Left lung (tissue), 10 donors: ENCODE data around the gene OAS2. TPM values are rescaled to one million over a fixed set of nuclear protein-coding genes. Genes with fewer than 3 reads are reported as not detected.

ENCODE experiments used
- ATAC-seq: fragments of 200-7000 bp; cut with Tn5 transposase; one replicate; pipeline ENCODE4 v1.9.1; 2020; ENCODE audit warnings: moderate library complexity
- DNase-seq, 4 donors: peaks; one replicate each; pipeline ENCODE4 v3.0.0-alpha.2; 2013 to 2020
- H3K27ac ChIP-seq, 2 donors: fragments of 200-600 bp; sonication (generic) in 1 of 2; one replicate each; pipeline versions ENCODE4 v1.5.0 to v1.8.0; 2020 to 2021
- H3K27me3 ChIP-seq, 2 donors: fragments of 200-600 bp; sonication (generic) in 1 of 2; one replicate each; pipeline versions ENCODE4 v1.5.0 to v1.8.0; 2020 to 2021
- H3K36me3 ChIP-seq, 2 donors: fragments of 200-600 bp; sonication (generic) in 1 of 2; one replicate each; pipeline versions ENCODE4 v1.5.0 to v1.8.0; 2020 to 2021
- H3K4me1 ChIP-seq, 2 donors: fragments of 200-600 bp; one replicate each; pipeline ENCODE4 v1.8.0; 2021
- H3K4me3 ChIP-seq, 2 donors: fragments of 200-600 bp; sonication (generic) in 1 of 2; one replicate each; pipeline versions ENCODE4 v1.5.0 to v1.8.0; 2020 to 2021; ENCODE audit warnings: mild to moderate bottlenecking in 1 of 2
- H3K9me3 ChIP-seq, 2 donors: fragments of 200-600 bp; sonication (generic) in 1 of 2; one replicate each; pipeline versions ENCODE4 v1.5.0 to v1.8.0; 2020 to 2021
- CTCF ChIP-seq, 2 donors: fragments of 200-600 bp; sonication (generic) in 1 of 2; IDR thresholded peaks; one replicate each; pipeline versions ENCODE4 v1.5.0 to v1.8.0; 2021; ENCODE audit warnings: antibody characterized with exemption in 2 of 2
- intact Hi-C, 2 donors: fragments of 100-400 bp; cut with DNase I; formaldehyde crosslinking; loops; one replicate each; pipeline versions ENCODE4 v1.11.2 to v1.14.2; 2022
- polyA plus RNA-seq, 6 donors: library from polyadenylated mRNA; unstranded; fragments of 120-200 nt; gene quantifications; one replicate each; pipeline ENCODE4 v1.2.1, GENCODE V29; 2013; ENCODE audit not compliant: insufficient read length in 6 of 6
- total RNA-seq, 2 donors: library from RNA; stranded (reverse); fragmentation: NEBNext Ultra II Directional; extraction: Animal tissue kit (Norgen Biotek cat#: 25700); gene quantifications; one replicate each; pipeline ENCODE4 v1.2.1, GENCODE V29; 2021
- donor health status: DM: no; HTN: yes; CAD: no.
- donor health status: DM: no; HTN: no; CAD: no.

OAS2 gene
- total and polyA plus RNA-seq, 8 donors: 5.5 to 35.3 (median 10.3) TPM

DNA sequence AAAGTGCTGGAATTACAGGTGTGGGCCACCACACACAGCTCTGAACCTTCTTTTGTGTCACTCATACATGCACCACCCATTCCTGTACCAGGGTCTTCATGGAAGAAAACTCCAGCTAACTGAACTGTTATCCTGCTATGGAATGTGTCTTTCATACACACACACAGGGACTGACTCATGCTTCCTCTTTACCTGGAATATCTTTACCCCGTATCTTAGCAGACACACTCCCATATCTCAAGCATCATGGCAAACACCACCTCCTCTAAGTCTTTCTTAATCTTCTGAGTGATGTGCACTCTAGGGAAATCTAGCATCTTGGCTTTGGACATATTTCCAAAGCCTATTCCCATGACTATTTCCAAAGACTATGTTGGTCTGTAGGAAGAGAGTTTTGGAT lies 43.2 kb downstream of the OAS2 start:
- Histone ChIP-seq H3K9me3 (no peaks in the 10 kb centered on the region), H3K27me3 (no peaks in the 10 kb centered on the region), H3K4me3 (no peak overlapping the region), H3K36me3 (no peaks in the 10 kb centered on the region), H3K27ac (no peak overlapping the region), H3K4me1 (no peaks in the 10 kb centered on the region)
- DNase-seq: no peak
- intact Hi-C loops: no loop called here
- no peak for TF ChIP-seq CTCF (IDR thresholded peaks at IDR 0.05)
- ATAC-seq: no peak

DNA sequence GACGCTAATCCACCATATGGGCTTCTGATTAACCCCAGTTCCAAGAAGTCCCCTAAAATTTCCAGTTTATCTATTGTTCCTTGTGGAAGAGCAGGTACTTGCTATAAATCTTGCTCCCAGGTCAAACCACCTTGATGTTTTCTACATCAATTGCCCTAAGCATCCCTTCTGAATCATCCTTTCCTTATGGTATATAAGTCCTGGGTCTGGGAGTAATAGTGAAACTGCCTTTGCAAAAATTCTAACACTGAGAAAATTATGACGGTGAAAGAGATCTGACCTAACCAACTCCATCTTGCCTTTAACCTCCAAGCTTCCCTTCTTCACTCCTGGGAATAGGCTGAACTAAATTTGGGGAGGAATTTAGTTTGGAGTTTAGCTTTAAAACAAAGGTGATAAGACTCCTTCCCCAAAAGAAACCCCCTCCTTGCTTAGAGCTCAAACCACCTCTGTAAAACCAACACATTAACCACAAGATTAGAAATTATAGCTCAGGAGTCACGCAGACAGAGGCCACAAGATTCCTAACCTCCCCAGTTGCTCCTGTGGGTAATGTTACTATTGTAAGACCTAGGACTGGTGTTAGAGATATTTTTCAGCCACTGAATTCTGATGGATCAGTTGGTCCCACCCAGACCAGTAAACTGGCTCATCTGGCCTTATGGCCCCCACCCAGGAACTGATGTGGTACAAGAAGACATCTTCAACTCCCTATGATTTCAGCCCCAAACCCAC lies 44.4 kb downstream of the OAS2 start:
- TF ChIP-seq CTCF (IDR thresholded peaks at IDR 0.05): no peak
- H3K27me3 ChIP-seq: no peaks in the 10 kb centered on the region
- intact Hi-C loops: no loop called here
- DNase-seq: no peak
- H3K9me3 ChIP-seq: no peaks in the 10 kb centered on the region
- H3K4me1 ChIP-seq: no peaks in the 10 kb centered on the region
- H3K36me3 ChIP-seq: no peaks in the 10 kb centered on the region
- ATAC-seq: no peak
- no peak overlapping the region for H3K27ac ChIP-seq
- no peak overlapping the region for H3K4me3 ChIP-seq

- no peaks in the 10 kb centered on the region for H3K36me3 ChIP-seq
- ATAC-seq (no peak), DNase-seq (no peak)
- no peaks in the 10 kb centered on the region for H3K9me3 ChIP-seq
- no peaks in the 10 kb centered on the region for H3K4me1 ChIP-seq
- no peak overlapping the region for H3K4me3 ChIP-seq
- no peak for TF ChIP-seq CTCF (IDR thresholded peaks at IDR 0.05)
- H3K27ac ChIP-seq: no peak overlapping the region
- intact Hi-C loops: no loop called here
- H3K27me3 ChIP-seq: no peaks in the 10 kb centered on the region
These were observed 49.4 kb downstream of the OAS2 start for GRCh38 chr12:113027726-113028125.

GRCh38 chr12:113030875-113031525 lies 52.7 kb downstream of the OAS2 start:
- Histone ChIP-seq H3K27ac (no peak overlapping the region), H3K36me3 (no peaks in the 10 kb centered on the region), H3K4me1 (no peaks in the 10 kb centered on the region), H3K27me3 (no peaks in the 10 kb centered on the region), H3K9me3 (no peaks in the 10 kb centered on the region), H3K4me3 (no peak overlapping the region)
- DNase-seq (peak in 2 of 4 donors; percentile 15 to 49), ATAC-seq (peak; percentile 89)
- intact Hi-C loops: no loop called here
- peak; percentile 38 to 73 for TF ChIP-seq CTCF (IDR thresholded peaks at IDR 0.05)

GRCh38 chr12:113039911-113040445 lies 61.7 kb downstream of the OAS2 start:
- no peaks in the 10 kb centered on the region for H3K36me3 ChIP-seq
- TF ChIP-seq CTCF (IDR thresholded peaks at IDR 0.05): no peak
- ATAC-seq (no peak), DNase-seq (no peak)
- H3K27ac ChIP-seq: peak overlapping the region in 1 of 2 donors; percentile 59
- intact Hi-C loops: no loop called here
- no peak overlapping the region for H3K4me3 ChIP-seq
- H3K9me3 ChIP-seq: no peaks in the 10 kb centered on the region
- H3K27me3 ChIP-seq: peaks cover 0 to 21% of the 10 kb centered on the region in 2 donors
- H3K4me1 ChIP-seq: peaks cover 0 to 7% of the 10 kb centered on the region in 2 donors
